Colonic mucosa (tissue), 4 donors: ENCODE results near the gene FCER1G. TPM values are rescaled to one million over a fixed set of nuclear protein-coding genes. Genes with fewer than 3 reads are reported as not detected.
"Not testable (repeated sequence)": the region's sequence is repeated elsewhere in the genome, so short reads cannot be mapped to it uniquely, and the experiment has no call there.

Experiments used
- DNase-seq: peaks from one replicate; pipeline ENCODE4 v3.0.0-alpha.2; 2020
- H3K27ac ChIP-seq: fragments of 200-600 bp; one replicate; pipeline ENCODE4 v1.8.0; 2021
- H3K27me3 ChIP-seq: fragments of 200-600 bp; one replicate; pipeline ENCODE4 v1.8.0; 2021
- H3K36me3 ChIP-seq: fragments of 200-600 bp; one replicate; pipeline ENCODE4 v1.8.0; 2021
- H3K4me1 ChIP-seq: fragments of 200-600 bp; one replicate; pipeline ENCODE4 v1.8.0; 2021; ENCODE audit warnings: mild to moderate bottlenecking
- H3K4me3 ChIP-seq: fragments of 200-600 bp; one replicate; pipeline ENCODE4 v1.8.0; 2021
- H3K9ac ChIP-seq, 2 donors: one replicate each; pipeline ENCODE4 v1.7.0; 2013; ENCODE audit warnings: control low read depth in 2 of 2, low read depth in 2 of 2, low read length in 2 of 2
- H3K9me3 ChIP-seq: fragments of 200-600 bp; one replicate; pipeline ENCODE4 v1.8.0; 2021
- intact Hi-C: fragments of 100-400 bp; cut with DNase I; formaldehyde crosslinking; loops from one replicate; pipeline ENCODE4 v1.14.1; 2022
- total RNA-seq, 2 donors: library from RNA; stranded (reverse); fragmentation: NEBNext Ultra II Directional in 1 of 2; extraction: Animal tissue kit (Norgen Biotek cat#: 25700) in 1 of 2; gene quantifications; one replicate each; pipeline ENCODE4 v1.2.1, GENCODE V29; 2021
- TF ChIP-seq, protein P1 (sequence below): fragments of 200-600 bp; IDR thresholded peaks from one replicate; pipeline ENCODE4 v1.8.0; 2022; ENCODE audit warnings: antibody characterized with exemption, mild to moderate bottlenecking
- donor health status: healthy.
- donor health status: DM: no; HTN: no; CAD: no.
- donor health status: DM: no; HTN: no; CAD: no.

FCER1G gene
- total RNA-seq, 2 donors from 2014 or later, result 6.6 to 16.0 TPM

- intact Hi-C loops, result no loop called here
- Histone ChIP-seq H3K27ac (no peak overlapping the region), H3K9ac (no peak overlapping the region), H3K9me3 (no peaks in the 10 kb centered on the region), H3K27me3 (no peaks in the 10 kb centered on the region), H3K4me1 (no peaks in the 10 kb centered on the region), H3K4me3 (no peak overlapping the region), H3K36me3 (no peaks in the 10 kb centered on the region)
- no peak for DNase-seq
- TF ChIP-seq, protein P1, sequence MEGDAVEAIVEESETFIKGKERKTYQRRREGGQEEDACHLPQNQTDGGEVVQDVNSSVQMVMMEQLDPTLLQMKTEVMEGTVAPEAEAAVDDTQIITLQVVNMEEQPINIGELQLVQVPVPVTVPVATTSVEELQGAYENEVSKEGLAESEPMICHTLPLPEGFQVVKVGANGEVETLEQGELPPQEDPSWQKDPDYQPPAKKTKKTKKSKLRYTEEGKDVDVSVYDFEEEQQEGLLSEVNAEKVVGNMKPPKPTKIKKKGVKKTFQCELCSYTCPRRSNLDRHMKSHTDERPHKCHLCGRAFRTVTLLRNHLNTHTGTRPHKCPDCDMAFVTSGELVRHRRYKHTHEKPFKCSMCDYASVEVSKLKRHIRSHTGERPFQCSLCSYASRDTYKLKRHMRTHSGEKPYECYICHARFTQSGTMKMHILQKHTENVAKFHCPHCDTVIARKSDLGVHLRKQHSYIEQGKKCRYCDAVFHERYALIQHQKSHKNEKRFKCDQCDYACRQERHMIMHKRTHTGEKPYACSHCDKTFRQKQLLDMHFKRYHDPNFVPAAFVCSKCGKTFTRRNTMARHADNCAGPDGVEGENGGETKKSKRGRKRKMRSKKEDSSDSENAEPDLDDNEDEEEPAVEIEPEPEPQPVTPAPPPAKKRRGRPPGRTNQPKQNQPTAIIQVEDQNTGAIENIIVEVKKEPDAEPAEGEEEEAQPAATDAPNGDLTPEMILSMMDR, result no peak
Measured at GRCh38 chr1:161219078-161219892, 4.2 kb downstream of the FCER1G start.

- H3K4me1 ChIP-seq, result no peaks in the 10 kb centered on the region
- no peak for DNase-seq
- intact Hi-C loops, result no loop called here
- no peaks in the 10 kb centered on the region for H3K27me3 ChIP-seq
- TF ChIP-seq, protein P1, result no peak
- no peak overlapping the region for H3K4me3 ChIP-seq
- H3K27ac ChIP-seq, result no peak overlapping the region
- no peaks in the 10 kb centered on the region for H3K36me3 ChIP-seq
- H3K9me3 ChIP-seq, result no peaks in the 10 kb centered on the region
- H3K9ac ChIP-seq, result no peak overlapping the region
Measured at GRCh38 chr1:161220002-161220401, 4.9 kb downstream of the FCER1G start.

DNA sequence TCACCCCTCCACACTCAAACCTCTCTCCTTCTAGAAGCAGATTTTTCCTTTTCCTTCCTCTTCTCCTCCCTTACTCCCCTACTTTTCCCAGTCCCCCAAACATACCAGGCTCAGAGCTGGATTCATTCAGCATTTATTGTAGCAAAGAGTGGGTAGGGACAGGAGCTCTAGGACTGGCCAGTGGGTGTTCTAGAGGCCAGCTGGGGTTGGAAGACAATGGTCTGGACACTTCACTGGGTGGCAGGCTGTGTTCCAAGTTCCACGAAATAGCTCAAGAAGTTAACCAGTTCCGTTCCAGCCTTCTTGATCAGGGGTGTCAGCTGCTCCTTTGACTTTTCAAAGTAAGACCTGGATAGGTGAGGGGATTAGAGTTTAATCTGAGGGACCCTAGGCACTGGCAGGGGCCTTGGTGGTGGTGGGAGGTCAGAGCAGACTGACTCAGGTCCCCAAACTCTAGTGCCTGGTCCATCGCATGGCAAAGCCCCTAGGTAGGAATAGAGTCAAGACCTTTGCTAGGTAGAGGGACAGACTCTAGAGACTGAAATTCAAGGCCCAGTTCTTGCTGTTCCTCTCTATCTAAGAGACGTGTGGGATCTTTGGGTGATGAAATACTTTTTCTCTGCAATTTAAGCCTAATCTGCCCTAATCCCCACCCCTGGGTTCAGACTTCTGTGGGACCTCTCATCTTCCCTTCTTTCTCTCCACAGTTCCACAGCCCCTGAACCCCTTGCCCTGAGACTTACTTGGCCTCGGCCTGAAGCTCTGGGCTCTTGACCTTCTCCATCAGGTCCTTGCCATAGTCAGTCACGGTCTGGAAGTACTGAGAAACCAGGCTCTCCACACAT lies 7.3 kb downstream of the FCER1G start:
- no peak overlapping the region for H3K27ac ChIP-seq
- peaks cover 15% of the 10 kb centered on the region for H3K4me1 ChIP-seq
- intact Hi-C loops, result no loop called here
- no peaks in the 10 kb centered on the region for H3K27me3 ChIP-seq
- TF ChIP-seq, protein P1, result no peak
- H3K9me3 ChIP-seq, result no peaks in the 10 kb centered on the region
- H3K36me3 ChIP-seq, result no peaks in the 10 kb centered on the region
- no peak overlapping the region for H3K4me3 ChIP-seq
- DNase-seq, result no peak
- H3K9ac ChIP-seq, result no peak overlapping the region

DNA sequence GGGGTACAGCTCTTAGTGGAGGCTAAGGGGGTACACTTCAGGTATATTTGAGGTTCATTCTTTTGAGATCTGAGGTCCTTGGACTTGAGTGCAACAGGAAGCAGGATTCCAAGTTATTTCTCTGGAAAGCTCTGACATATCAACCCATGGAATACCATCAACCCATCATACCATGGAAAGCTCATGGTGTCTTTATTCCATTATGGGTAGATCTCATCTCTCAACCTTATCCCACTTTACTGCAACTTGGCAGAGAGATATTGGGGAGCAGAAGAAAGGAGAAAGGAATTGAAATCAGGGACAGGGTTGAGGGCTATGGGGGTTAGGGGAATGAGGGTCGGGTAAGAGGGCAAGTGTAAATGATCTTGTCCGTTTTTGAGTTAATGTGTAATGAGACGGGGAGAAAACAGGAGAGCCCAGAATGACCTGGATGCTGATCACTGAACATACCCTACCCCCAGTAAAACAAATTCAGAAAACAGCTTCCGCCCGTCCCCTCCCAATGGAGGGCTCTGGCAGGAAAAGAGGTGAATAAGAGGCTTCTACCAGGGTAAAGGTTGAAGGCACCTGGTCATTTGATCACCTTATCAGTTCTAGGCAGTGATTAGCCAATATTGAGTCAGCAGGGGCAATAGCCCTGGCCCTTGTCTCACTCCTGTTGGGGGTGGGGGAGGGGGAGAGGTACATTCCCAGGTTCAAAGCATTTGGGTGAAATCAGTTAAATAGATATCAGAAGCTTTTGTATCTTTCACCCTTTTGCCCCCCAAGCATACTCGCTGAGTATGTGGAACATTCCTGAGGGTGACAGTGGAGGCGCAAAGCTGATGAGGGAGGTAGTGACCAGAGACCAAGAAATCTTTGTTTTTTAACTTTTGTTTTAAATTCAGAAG lies 9.0 kb downstream of the FCER1G start:
- intact Hi-C loops, result no loop called here

DNA sequence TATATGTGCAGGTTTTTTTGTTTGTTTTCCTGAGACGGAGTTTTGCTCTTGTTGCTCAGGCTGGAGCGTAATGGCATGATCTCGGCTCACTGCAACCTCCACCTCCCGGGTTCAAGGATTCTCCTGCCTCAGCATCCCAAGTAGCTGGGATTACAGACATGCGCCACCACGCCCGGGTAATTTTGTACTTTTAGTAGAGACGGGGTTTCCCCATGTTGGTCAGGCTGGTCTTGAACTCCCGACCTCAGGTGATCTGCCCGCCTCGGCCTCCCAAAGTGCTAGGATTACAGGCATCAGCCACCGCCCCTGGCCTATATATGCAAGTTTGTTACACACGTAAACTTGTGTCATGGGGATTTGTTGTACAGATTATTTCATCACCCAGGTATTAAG lies 9.6 kb downstream of the FCER1G start:
- DNase-seq, H3K9ac ChIP-seq, H3K4me3 ChIP-seq, H3K27ac ChIP-seq, H3K27me3 ChIP-seq, H3K36me3 ChIP-seq, H3K9me3 ChIP-seq: not testable (repeated sequence)
- H3K4me1 ChIP-seq, result peaks cover 20% of the 10 kb centered on the region
- intact Hi-C loops, result loop anchor here (5.0 kb wide), 1 partner anchor 68 kb away; no protein-coding TSS in a partner anchor

More for the DNA sequence above, 9.0 kb downstream of the FCER1G start:
- Histone ChIP-seq H3K27me3 (no peaks in the 10 kb centered on the region), H3K36me3 (peaks cover 3% of the 10 kb centered on the region), H3K4me1 (peaks cover 20% of the 10 kb centered on the region), H3K27ac (no peak overlapping the region), H3K9me3 (no peaks in the 10 kb centered on the region), H3K4me3 (no peak overlapping the region), H3K9ac (no peak overlapping the region)
- TF ChIP-seq, protein P1, result no peak
- no peak for DNase-seq
